Measurements from ENCODE around the gene HNRNPA2B1.
A peak's percentile ranks its signal among the peaks of the same experiment; 100 is the strongest.
"Not testable (repeated sequence)": the region's sequence is repeated elsewhere in the genome, so short reads cannot be mapped to it uniquely, and the experiment has no call there.

HNRNPA2B1 gene

GRCh38 chr7:26160896-26161295 lies 39.6 kb downstream of the HNRNPA2B1 start:
- no peak for DNase-seq

- no peak for DNase-seq
These were observed 41.3 kb downstream of the HNRNPA2B1 start for GRCh38 chr7:26159243-26159642.

GRCh38 chr7:26157520-26158105 lies 42.9 kb downstream of the HNRNPA2B1 start:
- no peak for DNase-seq

- DNase-seq = no peak
These were observed 43.8 kb downstream of the HNRNPA2B1 start for GRCh38 chr7:26156451-26157420.

- no peak for DNase-seq
These were observed 44.8 kb downstream of the HNRNPA2B1 start for GRCh38 chr7:26155531-26156375.

- no peak for DNase-seq
These were observed 46.4 kb downstream of the HNRNPA2B1 start for GRCh38 chr7:26153823-26154783.

GRCh38 chr7:26153241-26153822 lies 47.2 kb downstream of the HNRNPA2B1 start:
- DNase-seq = no peak

- not testable (repeated sequence) for DNase-seq
These were observed 47.7 kb downstream of the HNRNPA2B1 start for GRCh38 chr7:26152782-26153240.

- DNase-seq = peak; percentile 87
These were observed 48.4 kb downstream of the HNRNPA2B1 start, which contains the start of gene NFE2L3 for GRCh38 chr7:26151953-26152781. NFE2L3 (plus strand) TSS chr7:26152198; CDS start chr7:26152499, 301 bp downstream.

- no peak for DNase-seq
These were observed 48.9 kb downstream of the HNRNPA2B1 start for GRCh38 chr7:26151650-26151952.

GRCh38 chr7:26151096-26151495 lies 49.5 kb downstream of the HNRNPA2B1 start:
- DNase-seq = no peak

GRCh38 chr7:26149391-26149977 lies 51.1 kb downstream of the HNRNPA2B1 start:
- DNase-seq = no peak

GRCh38 chr7:26148307-26148700 lies 52.2 kb downstream of the HNRNPA2B1 start:
- not testable (repeated sequence) for DNase-seq

GRCh38 chr7:26147646-26148306 lies 52.8 kb downstream of the HNRNPA2B1 start:
- not testable (repeated sequence) for DNase-seq

- no peak for DNase-seq
These were observed 53.5 kb downstream of the HNRNPA2B1 start for GRCh38 chr7:26147030-26147429.

- no peak for DNase-seq
These were observed 55.3 kb downstream of the HNRNPA2B1 start for GRCh38 chr7:26145238-26145637.

GRCh38 chr7:26144184-26145080 lies 56.1 kb downstream of the HNRNPA2B1 start:
- DNase-seq = no peak

- no peak for DNase-seq
These were observed 57.1 kb downstream of the HNRNPA2B1 start for GRCh38 chr7:26143298-26144048.

Data from DMS153 (cell line).